ENCODE measurements around the gene COQ10A.

The COQ10A gene

DNA sequence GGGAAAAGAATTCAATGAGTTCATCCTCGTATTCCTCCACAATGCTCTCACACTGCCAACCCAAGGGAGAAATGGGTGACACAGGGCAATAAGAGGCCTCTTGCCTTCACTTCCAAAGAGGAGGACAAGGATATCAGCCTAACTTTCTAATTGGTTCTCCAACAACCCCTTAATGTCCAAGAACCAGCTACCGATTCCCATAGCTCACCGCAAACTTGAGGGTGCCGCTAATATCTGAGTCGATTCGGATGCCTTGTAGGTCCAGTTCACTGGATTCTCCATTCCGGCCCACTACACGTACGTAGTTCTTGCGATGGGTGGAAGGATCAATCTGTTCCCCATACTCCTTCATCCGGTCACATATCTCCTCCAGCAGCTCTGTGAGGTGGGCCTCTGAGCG, 44.3 kb downstream of the COQ10A start:
- H3K27me3 ChIP-seq (ENCODE audit: insufficient read depth, low read depth) = no peaks in the 10 kb centered on the region
- peaks cover 7% of the 10 kb centered on the region; the same call in 1 of the 2 replicates for H3K36me3 ChIP-seq (ENCODE audit: insufficient read depth)
- TF ChIP-seq, protein P1, sequence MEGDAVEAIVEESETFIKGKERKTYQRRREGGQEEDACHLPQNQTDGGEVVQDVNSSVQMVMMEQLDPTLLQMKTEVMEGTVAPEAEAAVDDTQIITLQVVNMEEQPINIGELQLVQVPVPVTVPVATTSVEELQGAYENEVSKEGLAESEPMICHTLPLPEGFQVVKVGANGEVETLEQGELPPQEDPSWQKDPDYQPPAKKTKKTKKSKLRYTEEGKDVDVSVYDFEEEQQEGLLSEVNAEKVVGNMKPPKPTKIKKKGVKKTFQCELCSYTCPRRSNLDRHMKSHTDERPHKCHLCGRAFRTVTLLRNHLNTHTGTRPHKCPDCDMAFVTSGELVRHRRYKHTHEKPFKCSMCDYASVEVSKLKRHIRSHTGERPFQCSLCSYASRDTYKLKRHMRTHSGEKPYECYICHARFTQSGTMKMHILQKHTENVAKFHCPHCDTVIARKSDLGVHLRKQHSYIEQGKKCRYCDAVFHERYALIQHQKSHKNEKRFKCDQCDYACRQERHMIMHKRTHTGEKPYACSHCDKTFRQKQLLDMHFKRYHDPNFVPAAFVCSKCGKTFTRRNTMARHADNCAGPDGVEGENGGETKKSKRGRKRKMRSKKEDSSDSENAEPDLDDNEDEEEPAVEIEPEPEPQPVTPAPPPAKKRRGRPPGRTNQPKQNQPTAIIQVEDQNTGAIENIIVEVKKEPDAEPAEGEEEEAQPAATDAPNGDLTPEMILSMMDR (conservative IDR thresholded peaks at IDR 0.05; ENCODE audit: low read depth, low read length) = no peak

DNA sequence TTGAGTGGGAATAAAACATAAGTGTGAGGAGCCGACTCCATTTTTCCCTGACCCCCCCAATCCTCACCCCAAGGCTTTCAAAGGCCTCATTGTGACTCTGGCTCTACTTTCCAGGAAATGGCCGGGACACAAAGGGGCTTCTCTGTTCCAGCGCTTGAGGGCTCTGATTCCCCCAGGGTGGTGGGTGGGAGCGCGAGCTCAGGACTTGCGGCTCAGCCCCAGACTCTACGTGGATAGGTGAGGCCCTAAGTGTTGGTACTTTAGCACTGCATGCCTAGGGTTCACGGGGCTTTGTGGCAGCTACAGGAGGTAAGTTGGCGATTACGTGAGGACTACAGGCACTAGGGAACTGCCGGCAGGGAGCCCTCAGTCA, 48.5 kb downstream of the COQ10A start:
- H3K4me1 ChIP-seq (ENCODE audit: low read depth, poor library complexity, severe bottlenecking) = peaks cover 24% of the 10 kb centered on the region
- H3K27ac ChIP-seq = peak overlapping the region; percentile 76
- H3K36me3 ChIP-seq (ENCODE audit: insufficient read depth) = peaks cover 7% of the 10 kb centered on the region; the same call in 1 of the 2 replicates
- peak overlapping the region; percentile 84 for H3K9ac ChIP-seq
- H3K27me3 ChIP-seq (ENCODE audit: insufficient read depth, low read depth) = no peaks in the 10 kb centered on the region
- H3K4me2 ChIP-seq = peak overlapping the region; percentile 91
- H3K79me2 ChIP-seq (ENCODE audit: insufficient read depth, low read depth) = peaks cover 22% of the 10 kb centered on the region
- peak overlapping the region; percentile 73 for H2AFZ ChIP-seq (ENCODE audit: low read depth)
- TF ChIP-seq, protein P1 (conservative IDR thresholded peaks at IDR 0.05; ENCODE audit: low read depth, low read length) = no peak
- peak overlapping the region; percentile 51 for H3K4me3 ChIP-seq (IDR thresholded peaks at IDR 0.05; ENCODE audit: insufficient read depth, low read depth, low read length)
- H4K20me1 ChIP-seq (ENCODE audit: insufficient read depth) = no peaks in the 10 kb centered on the region

More for the DNA sequence above, 44.3 kb downstream of the COQ10A start:
- peaks cover 12% of the 10 kb centered on the region for H3K4me1 ChIP-seq (ENCODE audit: low read depth, poor library complexity, severe bottlenecking)
- peaks cover 22% of the 10 kb centered on the region for H3K79me2 ChIP-seq (ENCODE audit: insufficient read depth, low read depth)
- H3K27ac ChIP-seq = no peak overlapping the region
- H2AFZ ChIP-seq (ENCODE audit: low read depth) = no peak overlapping the region
- H3K4me2 ChIP-seq = no peak overlapping the region
- H3K9ac ChIP-seq = no peak overlapping the region
- H4K20me1 ChIP-seq (ENCODE audit: insufficient read depth) = no peaks in the 10 kb centered on the region
- no peak overlapping the region for H3K4me3 ChIP-seq (IDR thresholded peaks at IDR 0.05; ENCODE audit: insufficient read depth, low read depth, low read length)

DNA sequence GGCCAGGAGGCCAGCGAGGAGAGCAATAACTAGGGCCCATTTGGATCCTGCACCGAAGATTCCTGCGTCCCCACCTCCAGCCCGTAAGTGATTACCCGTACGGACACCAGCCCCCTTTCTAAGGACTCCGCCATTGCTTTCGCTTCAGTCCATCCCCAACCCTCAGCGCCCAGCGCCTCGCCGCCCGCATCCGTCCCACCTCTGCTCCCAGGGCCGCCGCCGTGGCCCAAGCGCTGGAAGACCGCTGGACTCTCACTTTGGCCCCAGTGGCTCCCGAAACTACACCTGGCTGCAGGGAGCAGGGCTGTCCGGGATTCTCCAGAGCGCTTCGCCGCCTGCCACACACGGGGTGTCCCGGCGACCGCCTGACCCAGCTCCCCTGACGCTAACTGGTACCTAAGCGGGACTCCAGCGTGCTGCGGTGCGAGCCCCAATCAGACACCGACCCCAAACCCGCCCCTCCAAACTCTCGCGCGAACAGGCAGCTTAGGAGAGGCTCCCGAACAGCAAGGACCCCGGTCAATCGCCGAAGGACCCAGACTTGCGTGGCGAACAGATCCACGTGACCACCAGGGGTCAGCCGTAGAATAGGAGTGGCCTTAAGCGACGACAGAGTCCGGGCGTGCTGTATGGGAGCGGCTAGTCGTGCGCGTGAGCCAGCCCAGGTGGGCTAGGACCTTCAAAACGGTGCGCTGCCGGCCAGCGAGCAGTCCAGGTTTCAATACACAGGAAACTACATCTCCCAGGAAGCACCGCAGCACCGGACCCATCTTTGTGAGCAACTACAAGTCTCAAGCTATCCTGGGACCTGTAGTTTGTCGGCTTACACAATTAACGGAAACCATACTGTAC, 49.1 kb downstream of the COQ10A start, which contains the start of gene CNPY2:
TSS of gene CNPY2 (minus strand) at position 367 of the 852 bp plus-strand sequence. CDS start 771 bp downstream, outside the sequence.
- peaks cover 22% of the 10 kb centered on the region for H3K79me2 ChIP-seq (ENCODE audit: insufficient read depth, low read depth)
- TF ChIP-seq, protein P1 (conservative IDR thresholded peaks at IDR 0.05; ENCODE audit: low read depth, low read length) = peak; percentile 50
- H3K36me3 ChIP-seq (ENCODE audit: insufficient read depth) = peaks cover 7% of the 10 kb centered on the region; the same call in 1 of the 2 replicates
- peak within 1 kb of the TSS; percentile 84 for H3K9ac ChIP-seq
- peaks cover 25% of the 10 kb centered on the region for H3K4me1 ChIP-seq (ENCODE audit: low read depth, poor library complexity, severe bottlenecking)
- peak within 1 kb of the TSS; percentile 91 for H3K4me2 ChIP-seq
- no peaks in the 10 kb centered on the region for H3K27me3 ChIP-seq (ENCODE audit: insufficient read depth, low read depth)
- H3K27ac ChIP-seq = peak within 1 kb of the TSS; percentile 76
- H3K4me3 ChIP-seq (IDR thresholded peaks at IDR 0.05; ENCODE audit: insufficient read depth, low read depth, low read length) = peak within 1 kb of the TSS; percentile 72
- no peaks in the 10 kb centered on the region for H4K20me1 ChIP-seq (ENCODE audit: insufficient read depth)
- H2AFZ ChIP-seq (ENCODE audit: low read depth) = peak within 1 kb of the TSS; percentile 73

DNA sequence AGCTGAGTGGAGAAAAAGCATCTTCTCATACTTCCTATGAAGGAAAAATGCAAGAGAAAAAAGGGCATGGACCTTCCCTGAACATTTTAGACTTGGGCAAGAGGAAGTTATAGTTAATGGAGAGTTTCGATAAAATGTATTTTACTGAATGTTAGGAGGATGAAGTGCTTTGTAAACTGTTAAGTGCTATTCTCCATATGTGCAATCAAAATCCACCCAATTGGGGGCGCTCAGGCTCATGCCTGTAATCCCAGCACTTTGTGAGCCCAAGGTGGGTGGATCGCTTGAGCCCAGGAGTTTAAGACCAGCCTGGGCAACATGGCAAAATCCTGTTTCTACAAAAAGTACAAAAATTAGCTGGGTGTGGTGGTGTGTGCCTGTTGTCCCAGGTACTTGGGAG, 50.9 kb downstream of the COQ10A start:
- TF ChIP-seq, protein P1 (conservative IDR thresholded peaks at IDR 0.05; ENCODE audit: low read depth, low read length) = peak; percentile 38
- Histone ChIP-seq H4K20me1 (ENCODE audit: insufficient read depth) (no peaks in the 10 kb centered on the region), H3K27ac (no peak overlapping the region), H3K9ac (no peak overlapping the region), H3K4me3 (IDR thresholded peaks at IDR 0.05; ENCODE audit: insufficient read depth, low read depth, low read length) (no peak overlapping the region), H3K36me3 (ENCODE audit: insufficient read depth) (peaks cover 7% of the 10 kb centered on the region; the same call in 1 of the 2 replicates), H2AFZ (ENCODE audit: low read depth) (no peak overlapping the region), H3K4me1 (ENCODE audit: low read depth, poor library complexity, severe bottlenecking) (peaks cover 31% of the 10 kb centered on the region), H3K27me3 (ENCODE audit: insufficient read depth, low read depth) (no peaks in the 10 kb centered on the region), H3K4me2 (no peak overlapping the region), H3K79me2 (ENCODE audit: insufficient read depth, low read depth) (peaks cover 22% of the 10 kb centered on the region)
